Sigmoid colon (tissue), 4 donors: ENCODE measurements around the gene CHST7.

Source experiments
- EP300 ChIP-seq, 4 donors: sonication (generic); formaldehyde crosslinking; IDR thresholded peaks; one replicate each; pipeline ENCODE4 v1.6.1; 2017; ENCODE audit warnings: antibody characterized with exemption in 4 of 4
- POLR2A ChIP-seq, 2 donors: fragments of 450-650 bp; IDR thresholded peaks; one replicate each; pipeline ENCODE4 v1.6.1; 2016; ENCODE audit warnings: antibody characterized with exemption in 2 of 2, mild to moderate bottlenecking in 2 of 2, moderate library complexity in 2 of 2
- POLR2AphosphoS5 ChIP-seq, 4 donors: sonication (generic); formaldehyde crosslinking; IDR thresholded peaks; one replicate each; pipeline ENCODE4 v1.6.1; 2017; ENCODE audit warnings: antibody characterized with exemption in 4 of 4
- TF ChIP-seq, protein P1 (sequence below), 4 experiments: fragments of 450-650 bp in 3 of 4; fragments of 200-600 bp in 1 of 4; IDR thresholded peaks; one replicate each; pipeline ENCODE4 v1.5.1; 2016 to 2019; ENCODE audit warnings: antibody characterized with exemption in 4 of 4, mild to moderate bottlenecking in 3 of 4, moderate library complexity in 2 of 4

- TF ChIP-seq, protein P1, sequence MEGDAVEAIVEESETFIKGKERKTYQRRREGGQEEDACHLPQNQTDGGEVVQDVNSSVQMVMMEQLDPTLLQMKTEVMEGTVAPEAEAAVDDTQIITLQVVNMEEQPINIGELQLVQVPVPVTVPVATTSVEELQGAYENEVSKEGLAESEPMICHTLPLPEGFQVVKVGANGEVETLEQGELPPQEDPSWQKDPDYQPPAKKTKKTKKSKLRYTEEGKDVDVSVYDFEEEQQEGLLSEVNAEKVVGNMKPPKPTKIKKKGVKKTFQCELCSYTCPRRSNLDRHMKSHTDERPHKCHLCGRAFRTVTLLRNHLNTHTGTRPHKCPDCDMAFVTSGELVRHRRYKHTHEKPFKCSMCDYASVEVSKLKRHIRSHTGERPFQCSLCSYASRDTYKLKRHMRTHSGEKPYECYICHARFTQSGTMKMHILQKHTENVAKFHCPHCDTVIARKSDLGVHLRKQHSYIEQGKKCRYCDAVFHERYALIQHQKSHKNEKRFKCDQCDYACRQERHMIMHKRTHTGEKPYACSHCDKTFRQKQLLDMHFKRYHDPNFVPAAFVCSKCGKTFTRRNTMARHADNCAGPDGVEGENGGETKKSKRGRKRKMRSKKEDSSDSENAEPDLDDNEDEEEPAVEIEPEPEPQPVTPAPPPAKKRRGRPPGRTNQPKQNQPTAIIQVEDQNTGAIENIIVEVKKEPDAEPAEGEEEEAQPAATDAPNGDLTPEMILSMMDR (IDR thresholded peaks at IDR 0.05) = no peak
- no peak for TF ChIP-seq EP300 (IDR thresholded peaks at IDR 0.05)
- no peak for TF ChIP-seq POLR2AphosphoS5 (IDR thresholded peaks at IDR 0.05)
- no peak for TF ChIP-seq POLR2A (IDR thresholded peaks at IDR 0.05)
These were observed 25.7 kb upstream of the CHST7 start for GRCh38 chrX:46547857-46548256.
